Stimulated activated CD8-positive, alpha-beta memory T cell treated with anti-CD3 and anti-CD28 coated beads, Interleukin-7, amount 100 ng/mL, for 4 hours (primary cell): ENCODE results near the gene MTHFD2.

ENCODE experiments used
- DNase-seq, 2 donors: peaks; one replicate each; pipeline ENCODE4 v3.0.0-alpha.2; 2020; ENCODE audit warnings: low read depth in 2 of 2

MTHFD2 gene

GRCh38 chr2:74262681-74263080 lies 64.3 kb downstream of the MTHFD2 start:
- no peak for DNase-seq

- no peak for DNase-seq
These were observed 65.9 kb downstream of the MTHFD2 start for GRCh38 chr2:74264281-74264680.

- DNase-seq = peak; percentile 13 to 21
These were observed 68.7 kb downstream of the MTHFD2 start for GRCh38 chr2:74267068-74267467.
